Hypothalamus (tissue), 51 donors: ENCODE results near the gene SEC24D.
"Not testable (repeated sequence)": the region's sequence is repeated elsewhere in the genome, so short reads cannot be mapped to it uniquely, and the experiment has no call there.

Experiments used
- DNase-seq, 51 donors: peaks; one replicate each; lab custom pipeline; 2025; lab: John Stamatoyannopoulos, UW

Gene SEC24D, protein sequence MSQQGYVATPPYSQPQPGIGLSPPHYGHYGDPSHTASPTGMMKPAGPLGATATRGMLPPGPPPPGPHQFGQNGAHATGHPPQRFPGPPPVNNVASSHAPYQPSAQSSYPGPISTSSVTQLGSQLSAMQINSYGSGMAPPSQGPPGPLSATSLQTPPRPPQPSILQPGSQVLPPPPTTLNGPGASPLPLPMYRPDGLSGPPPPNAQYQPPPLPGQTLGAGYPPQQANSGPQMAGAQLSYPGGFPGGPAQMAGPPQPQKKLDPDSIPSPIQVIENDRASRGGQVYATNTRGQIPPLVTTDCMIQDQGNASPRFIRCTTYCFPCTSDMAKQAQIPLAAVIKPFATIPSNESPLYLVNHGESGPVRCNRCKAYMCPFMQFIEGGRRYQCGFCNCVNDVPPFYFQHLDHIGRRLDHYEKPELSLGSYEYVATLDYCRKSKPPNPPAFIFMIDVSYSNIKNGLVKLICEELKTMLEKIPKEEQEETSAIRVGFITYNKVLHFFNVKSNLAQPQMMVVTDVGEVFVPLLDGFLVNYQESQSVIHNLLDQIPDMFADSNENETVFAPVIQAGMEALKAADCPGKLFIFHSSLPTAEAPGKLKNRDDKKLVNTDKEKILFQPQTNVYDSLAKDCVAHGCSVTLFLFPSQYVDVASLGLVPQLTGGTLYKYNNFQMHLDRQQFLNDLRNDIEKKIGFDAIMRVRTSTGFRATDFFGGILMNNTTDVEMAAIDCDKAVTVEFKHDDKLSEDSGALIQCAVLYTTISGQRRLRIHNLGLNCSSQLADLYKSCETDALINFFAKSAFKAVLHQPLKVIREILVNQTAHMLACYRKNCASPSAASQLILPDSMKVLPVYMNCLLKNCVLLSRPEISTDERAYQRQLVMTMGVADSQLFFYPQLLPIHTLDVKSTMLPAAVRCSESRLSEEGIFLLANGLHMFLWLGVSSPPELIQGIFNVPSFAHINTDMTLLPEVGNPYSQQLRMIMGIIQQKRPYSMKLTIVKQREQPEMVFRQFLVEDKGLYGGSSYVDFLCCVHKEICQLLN

DNA sequence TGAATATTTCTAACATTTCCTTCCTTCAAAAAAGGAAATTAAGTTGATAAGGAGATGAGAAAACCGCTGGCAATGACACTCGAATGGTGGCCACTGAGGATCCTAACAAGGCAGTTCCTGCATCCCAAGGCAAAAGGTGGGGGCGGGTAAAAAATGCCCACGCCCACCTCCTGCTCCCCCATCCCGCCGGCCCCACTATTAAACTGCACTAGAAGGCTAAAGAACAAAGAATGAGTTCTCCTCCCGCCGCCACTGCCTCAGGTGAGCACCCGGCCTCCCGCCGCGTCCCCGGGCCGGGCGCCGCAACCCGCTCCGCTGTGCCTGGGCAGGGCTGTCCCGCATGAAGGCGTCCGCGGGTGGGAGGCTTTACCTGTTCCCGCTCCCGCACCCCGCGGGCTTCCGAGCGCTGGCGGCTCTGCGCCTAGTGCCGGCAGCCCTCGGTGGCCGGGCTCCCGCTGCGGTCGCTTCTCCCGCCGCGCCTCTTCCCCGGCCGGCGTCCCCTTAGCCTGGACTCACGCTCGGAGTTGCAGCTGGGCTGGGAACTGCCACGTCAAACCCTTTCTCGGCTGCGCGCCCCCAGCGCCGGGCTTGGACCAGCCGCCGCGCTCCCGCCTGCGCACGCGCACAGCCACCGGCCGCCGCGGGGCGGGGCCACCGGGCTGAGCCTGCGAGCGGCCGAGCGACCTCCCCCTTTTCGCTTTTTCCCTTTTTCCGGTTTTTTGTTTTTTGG, at the start of gene SEC24D:
Gene SEC24D, minus strand, starts transcription at position 556 of the 730 bp plus-strand sequence. CDS start 2,430 bp downstream, outside the sequence.
- DNase-seq: peak; percentile 17 to 90 (median 74)

DNA sequence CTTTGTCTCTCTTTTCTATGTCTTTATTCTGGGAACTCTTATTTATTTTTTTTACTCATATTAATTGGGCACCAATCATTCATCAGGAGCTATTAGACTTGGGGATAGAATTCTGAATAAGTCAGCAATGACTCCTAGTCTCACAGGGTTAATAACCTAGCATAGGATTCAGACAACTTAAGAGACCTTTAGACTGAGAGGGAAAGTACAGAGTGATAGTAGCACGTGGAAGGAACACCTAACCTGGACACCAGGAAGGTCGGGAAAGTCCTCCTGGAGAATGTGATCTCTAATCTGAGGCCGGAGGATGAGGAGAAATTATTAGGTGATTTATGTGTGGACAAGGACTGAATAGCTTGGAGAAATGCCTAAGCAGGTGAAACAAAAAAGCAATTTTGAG, 48.8 kb upstream of the SEC24D start:
- no peak for DNase-seq

DNA sequence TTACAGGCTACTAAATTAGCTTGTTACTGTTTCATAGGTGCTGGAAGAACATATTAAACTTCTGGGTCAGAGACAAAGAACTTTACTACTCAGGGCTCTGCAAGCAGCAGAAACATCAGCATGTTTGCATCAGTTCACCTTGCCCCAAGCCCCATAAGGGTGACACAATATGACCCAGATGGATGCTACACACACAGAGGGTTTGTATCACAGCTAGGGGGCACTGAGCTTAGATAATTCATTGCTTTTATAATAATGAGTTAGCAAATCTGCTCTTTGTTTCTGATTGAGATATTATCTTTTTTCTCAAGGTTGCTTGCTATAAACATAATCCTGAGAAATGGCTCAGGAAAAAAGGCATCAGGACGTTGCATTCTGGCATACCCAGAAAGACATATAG, 47.9 kb upstream of the SEC24D start:
- DNase-seq: no peak

DNA sequence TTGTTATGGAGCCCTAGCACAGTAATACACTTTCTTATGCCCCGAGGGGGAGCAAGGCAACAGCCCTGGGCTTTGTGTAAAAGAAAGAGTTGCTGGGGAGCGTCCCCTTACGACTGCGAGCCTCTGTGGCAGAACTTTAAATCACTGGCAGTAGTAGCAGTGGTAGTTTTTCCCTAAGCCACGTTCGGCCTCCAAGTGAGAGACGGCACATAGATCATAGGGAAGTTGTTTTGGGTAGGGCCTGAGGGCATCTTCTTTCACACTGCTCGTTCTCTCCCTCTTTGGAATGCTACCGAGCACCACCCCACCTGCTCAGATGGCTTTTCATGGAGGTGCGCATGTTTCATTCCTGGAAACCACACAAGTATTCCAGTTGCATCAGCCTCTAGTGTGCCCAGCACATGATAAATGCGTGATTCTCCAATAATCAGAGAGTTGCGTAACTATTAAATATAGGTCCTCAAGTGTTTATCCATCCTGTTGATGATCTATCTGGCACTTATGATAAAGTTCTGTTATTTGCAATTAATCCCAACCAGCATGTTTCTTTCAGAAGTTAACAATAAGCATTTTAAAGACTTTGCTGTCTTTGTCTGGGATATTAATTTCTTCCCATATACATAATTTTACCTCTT, 45.7 kb upstream of the SEC24D start:
- no peak for DNase-seq

DNA sequence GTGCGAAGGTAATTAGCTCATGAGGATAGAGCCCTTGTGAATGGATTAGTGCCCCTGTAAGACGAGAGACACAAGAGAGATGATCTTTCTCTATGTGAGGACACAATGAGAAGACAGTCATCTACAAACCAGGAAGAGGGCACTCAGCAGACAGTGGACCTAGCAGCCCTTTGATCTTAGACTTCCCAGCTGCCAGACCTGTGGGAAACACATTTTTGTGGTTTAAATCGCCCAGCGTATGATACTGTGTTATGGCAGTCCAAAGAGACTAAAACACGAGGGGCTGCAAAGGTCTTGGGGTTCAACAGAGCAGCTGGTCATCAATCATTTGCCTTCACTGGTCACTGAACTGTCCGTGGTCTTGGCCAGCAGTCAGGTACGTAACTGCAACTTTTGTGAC, 43.5 kb upstream of the SEC24D start:
- DNase-seq: no peak

DNA sequence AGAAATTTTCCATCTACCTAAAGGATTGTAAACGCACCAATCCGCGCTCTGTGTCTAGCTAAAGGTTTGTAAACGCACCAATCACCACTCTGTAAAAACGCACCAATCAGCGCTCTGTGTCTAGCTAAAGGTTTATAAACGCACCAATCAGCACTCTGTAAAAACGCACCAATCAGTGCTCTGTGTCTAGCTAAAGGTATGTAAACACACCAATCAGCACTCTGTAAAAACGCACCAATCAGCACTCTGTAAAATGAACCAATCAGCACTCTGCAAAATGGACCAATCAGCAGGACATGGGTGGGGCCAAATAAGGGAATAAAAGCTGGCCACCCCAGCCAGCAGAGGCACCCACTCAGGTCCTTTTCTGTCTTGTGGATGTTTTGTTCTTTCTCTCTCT, 42.6 kb upstream of the SEC24D start:
- not testable (repeated sequence) for DNase-seq

DNA sequence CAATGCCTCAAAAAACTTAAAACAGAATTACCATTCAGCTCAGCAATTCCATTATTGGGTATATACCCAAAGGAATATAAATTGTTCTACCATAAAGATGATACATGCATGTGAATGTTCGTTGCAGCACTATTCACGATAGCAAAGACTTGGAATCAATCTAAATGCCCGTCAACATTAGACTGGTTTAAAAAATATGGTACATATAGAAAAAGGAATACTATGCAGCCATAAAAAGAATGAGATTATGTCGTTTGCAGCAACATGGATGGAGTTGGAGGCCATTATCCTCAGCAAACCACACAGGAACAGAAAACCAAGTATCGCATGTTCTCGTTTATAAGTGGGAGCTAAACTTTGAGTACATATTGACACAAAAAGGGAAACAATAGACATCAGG, 41.9 kb upstream of the SEC24D start:
- DNase-seq: no peak

DNA sequence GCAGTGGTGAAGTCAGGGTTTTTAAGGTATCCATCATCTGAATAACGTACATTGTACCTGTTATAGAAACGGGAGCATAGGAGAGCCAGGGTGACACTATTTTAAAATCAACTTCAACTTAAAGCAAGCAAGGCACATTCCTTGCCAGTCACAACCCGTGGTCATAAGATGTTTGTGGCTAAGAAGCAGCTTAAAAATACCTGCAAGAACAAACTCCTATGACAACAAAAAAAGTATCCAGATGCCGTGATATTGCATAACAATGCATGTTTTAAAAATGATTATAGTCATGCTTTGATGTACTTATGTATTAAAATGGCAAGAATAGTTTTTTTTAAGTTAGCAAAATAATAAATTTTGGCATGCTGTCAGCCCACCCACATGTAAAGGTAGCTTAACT, 36.3 kb upstream of the SEC24D start:
- DNase-seq: no peak

DNA sequence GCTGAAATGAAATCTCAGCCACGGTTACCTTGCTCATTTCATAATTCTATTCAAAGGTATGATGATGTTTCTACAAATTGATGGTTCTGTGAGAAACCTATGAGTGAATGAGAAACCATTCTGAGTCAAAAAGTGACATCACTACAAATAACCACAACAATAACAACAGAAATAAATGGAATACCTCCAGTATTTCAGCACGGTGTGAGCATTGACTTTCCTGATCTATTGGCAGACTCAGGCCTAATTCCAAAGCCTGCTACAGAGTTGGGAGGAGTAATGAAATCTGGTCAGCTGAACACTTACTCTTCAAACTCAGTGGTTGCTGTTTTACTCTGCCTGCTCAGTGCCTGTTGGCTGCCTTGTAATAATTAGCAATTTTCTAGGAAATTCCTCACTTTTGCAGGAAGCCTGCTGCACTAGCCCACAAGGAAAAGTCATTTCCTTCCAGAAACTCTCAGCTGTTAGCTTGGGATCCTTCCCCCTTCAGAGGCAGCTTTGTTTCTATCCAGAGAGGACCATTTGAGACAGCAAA, 33.9 kb upstream of the SEC24D start:
- DNase-seq: no peak

DNA sequence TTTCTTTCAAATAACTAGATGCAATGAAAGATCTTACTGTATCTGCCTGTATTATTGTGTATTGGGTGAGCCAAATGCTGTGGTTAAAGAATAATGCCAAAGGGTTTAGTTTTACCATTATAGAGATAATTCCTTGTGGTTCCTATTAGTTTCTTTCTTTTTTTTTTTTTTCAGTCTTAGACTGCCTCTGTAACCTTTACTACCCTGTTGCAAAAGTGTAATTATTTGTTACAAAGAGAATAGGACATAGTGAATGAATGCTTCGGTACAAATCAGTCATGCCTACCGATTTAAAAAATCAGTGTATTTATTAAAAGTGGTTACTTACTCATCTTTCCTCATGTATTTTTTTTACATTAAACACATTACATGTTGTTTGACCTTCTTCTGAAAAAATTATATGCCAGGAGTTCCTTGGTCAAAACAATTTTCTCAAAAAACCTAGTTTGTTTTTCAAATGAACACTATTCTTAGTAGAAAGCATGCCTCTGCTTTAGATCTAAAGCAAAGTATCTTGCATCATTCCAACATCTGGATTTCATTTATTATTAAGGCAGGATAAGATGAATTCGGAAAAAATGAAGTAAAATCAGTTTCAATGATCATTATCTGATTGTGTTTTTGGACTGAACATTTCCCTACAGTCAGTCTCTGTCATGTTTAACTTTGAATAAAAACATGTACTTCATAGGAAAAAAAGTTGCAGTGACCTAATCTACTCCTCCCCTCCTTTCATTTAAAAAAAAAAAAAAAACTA, 31.6 kb upstream of the SEC24D start:
- no peak for DNase-seq

DNA sequence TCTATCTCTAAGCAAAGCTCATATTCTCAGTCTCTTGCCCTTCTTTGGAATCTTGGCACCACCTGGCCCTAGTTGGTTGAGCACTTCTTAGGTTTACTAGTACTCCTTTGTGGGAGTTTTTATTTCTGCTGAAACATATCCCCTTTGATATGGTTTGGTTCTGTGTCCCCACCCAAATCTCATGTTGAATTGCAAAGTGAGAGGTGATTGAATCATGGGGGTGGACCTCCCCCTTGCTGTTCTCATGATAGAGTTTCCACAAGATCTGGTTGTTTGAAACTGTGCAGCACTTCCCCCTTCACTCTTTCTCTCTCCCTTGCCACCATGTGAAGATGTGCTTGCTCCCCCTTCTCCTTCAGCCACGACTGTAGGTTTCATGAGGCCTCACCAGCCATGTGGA, 30.5 kb upstream of the SEC24D start:
- no peak for DNase-seq

DNA sequence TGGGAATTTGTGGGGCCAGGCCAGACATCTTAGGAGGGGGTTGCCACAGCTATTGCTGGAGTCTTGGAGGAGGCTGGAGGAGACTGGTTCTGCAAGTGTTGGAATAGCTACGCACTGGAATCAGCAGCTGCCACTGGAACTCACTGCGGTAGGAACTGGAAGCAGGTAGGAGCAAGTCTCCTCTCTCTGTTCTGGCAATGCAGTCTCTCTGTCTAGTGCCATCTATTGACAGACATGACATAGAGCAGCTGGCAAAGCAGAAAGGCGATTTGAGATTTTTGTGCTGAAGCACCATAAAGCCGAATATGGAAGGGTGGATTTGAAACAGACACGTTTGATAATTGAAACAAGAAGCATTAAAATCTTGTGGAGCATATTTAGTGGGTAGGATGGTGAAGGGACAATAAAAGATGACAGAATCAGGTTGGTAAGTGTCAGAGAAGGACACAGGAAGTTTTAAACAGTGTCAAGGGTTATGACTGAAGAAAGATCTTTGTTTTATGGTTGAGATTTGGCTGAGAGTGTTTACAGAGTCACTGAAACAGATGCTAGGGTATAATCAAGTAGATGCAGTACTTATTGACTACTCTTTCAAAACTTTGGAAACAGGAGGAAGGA, 29.3 kb upstream of the SEC24D start:
- peak in 7 of 51 donors; percentile 1 to 10 (median 5) for DNase-seq

DNA sequence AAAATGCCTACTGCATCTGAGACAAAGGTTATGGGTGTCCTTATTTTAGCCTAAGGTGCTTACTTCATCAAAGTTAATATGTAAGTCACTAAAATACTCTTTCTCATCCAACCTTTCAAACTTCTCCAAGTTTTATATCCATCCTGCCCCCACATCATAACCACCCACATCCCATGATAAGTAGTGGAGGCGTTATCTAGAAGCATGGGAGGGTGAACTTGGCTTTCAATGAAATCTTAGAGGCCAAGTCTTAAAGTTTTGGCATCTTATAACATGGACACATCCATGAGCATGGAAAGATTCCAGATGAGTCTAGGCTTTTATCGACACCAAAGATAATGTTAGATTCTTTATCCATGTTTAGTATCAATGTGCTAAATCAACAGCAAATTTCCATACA, 22.9 kb upstream of the SEC24D start:
- no peak for DNase-seq

DNA sequence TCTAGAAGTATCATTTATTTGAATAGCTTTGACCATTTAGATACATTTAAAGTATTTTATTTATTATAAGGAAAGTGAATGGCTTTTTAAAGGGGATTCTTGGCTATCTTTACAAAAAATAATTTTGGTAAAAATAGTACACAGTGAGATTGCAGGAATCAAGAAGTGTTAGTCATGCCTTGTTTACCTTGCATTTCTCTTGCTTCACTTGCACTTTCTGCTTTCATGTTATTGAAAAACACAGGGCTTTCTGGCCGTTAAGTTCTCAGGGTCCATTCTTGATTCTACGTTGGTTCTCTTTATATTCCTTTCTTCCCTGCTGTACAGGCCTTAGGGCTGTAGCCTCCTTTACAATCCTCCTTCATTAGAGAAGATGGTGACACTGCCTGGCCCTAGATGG, 21.8 kb upstream of the SEC24D start:
- DNase-seq: no peak

DNA sequence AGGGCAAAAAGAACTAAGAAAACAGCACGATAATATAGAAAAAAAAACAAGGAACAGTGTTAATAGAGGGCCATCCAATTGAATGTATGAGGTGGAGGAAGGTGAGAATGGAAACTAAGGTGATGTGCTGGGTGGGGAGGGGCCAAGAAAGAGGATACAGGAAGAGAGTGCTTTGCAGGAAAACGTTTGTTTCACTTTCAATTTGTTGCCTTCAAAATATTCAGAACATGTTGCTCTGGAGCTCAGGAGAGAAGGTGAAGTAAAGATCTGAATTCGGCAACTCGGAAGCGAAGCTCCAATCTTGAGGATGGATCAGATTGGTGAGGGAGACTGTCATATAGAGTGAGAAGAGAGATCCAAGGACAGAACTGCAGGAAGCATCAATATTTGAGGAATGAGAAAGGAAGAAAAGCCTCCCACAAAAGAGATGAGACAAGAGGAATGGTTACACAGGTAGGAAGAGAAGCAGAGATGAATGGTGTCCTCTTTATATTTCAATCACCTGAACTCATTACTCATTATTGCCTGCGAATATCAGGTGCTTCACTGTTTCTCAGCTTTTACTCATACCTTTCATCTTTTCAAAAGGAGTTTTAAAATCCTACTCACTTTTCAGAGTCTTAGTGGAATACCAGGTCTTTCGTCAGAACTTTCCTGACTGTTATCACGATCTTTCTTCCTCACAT, 14.7 kb upstream of the SEC24D start:
- no peak for DNase-seq

DNA sequence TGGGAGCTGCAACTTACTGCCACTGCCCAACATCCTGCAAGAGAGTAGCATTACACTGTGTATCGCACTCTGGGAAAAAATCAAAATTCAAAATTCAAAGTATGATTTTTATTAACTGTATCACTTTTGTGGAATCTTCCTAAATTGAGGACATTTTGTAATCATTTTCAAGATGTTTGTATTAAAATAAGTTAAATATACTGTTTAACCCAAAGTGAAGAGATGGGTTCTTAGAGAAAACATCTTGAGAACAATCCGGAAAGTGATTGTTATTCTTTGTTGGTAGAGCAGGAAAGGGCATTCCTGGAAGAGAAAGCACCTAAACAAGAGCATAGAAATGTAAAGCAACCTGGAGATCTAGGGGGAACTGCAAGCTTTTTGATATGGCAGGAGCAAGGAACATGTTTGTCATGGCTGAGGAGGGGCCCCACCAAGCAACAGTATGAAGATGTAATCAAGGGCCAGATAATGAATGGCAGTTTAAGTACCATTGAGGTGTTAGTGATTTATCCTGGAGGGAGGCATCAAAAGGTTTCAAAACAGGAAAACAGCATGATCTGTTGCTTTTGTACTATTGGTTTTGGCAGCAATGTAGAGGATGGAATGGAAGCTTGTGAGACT, 14.1 kb upstream of the SEC24D start:
- DNase-seq: no peak

DNA sequence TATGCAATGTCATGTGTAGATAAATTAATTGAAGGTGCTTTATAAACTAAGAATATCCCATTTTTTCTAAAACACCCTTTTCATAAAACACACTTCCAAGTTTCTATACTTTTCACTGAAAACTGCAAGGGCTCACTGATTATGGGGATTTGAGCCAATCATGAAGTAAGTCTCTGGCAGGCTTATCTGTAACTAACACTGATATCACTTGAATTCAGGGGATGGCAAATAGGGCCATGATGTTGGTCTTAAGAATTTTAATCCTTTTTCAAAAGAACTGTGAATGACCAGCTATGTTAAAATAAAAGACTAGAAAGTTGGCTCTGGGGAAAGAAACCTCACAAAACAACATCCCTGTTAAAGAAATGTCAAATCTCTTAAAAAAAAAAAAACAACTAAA, 13.0 kb upstream of the SEC24D start:
- DNase-seq: no peak

DNA sequence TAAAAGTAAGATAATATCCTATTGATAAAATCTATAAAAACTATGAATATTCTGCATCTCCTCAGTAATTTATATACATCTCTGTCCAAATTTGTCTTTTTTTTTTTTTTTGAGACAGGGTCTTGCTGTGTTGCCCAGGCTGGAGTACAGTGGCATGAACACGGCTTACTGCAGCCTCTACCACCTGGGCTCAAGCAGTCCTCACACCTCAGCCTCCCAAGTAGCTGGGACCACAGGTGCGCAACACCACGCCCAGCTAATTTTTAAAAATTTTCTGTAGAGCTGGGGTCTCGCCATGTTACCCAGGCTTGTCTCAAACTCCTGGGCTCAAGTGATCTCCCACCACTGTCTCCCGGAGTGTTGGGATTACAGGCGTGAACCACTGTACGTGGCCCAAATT, 12.3 kb upstream of the SEC24D start:
- DNase-seq: no peak
